HG02798 (cell line): ENCODE results near the gene MACROD2.
"Not testable (repeated sequence)": the region's sequence is repeated elsewhere in the genome, so short reads cannot be mapped to it uniquely, and the experiment has no call there.

ENCODE experiments used
- ATAC-seq: cut with Tn5 transposase; IDR thresholded peaks from one replicate; pipeline ENCODE4 v1.9.1; 2021; ENCODE audit warnings: mild to moderate bottlenecking; ENCODE audit not compliant: unreplicated experiment, poor library complexity

The MACROD2 gene

DNA sequence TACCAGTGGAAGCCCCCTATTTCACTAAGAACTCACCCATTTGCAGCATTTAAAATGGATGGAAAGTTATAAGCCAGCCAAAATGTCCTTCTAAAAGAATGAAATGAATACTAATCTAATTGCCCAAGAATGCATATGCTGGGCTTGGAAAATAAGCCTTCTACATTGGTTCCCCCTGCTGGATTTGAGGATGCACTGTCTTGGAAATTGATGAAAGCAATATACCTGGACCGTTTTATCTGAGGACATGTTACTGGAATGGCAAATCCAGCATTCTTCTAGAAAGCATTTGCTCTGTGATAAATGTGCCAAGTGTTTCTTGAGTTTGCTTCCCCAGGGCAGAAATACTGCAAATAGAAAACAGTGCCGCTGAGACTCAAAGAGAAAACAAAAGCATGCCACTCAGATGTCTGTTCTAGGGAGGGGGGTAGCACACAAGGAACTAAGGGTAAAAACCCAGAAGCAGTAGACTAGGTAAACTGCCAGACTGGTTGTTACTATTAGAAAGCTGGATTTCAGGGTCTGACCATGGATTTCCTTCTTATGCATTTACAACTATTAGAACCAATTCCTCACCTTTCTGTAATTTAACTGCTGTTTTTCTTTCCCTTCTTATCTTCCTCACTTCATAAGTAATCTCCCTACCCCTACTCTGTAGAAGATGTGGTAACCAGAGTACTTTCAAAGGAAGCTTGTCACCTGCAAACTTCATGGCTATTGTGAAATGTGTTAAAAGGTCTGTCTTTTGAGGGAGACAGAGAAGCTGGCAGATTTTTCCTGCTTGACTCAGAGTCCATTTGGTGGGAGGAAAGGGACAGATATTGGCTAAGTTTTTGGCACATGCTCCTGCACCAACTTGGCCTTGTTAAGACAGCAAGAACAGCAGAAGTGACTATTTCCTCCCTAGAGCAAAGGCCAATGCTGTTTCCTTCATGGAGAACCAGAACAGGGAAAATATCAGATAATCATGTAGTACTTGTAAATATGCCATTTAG lies 1935.3 kb downstream of the MACROD2 start:
- no peak for ATAC-seq

DNA sequence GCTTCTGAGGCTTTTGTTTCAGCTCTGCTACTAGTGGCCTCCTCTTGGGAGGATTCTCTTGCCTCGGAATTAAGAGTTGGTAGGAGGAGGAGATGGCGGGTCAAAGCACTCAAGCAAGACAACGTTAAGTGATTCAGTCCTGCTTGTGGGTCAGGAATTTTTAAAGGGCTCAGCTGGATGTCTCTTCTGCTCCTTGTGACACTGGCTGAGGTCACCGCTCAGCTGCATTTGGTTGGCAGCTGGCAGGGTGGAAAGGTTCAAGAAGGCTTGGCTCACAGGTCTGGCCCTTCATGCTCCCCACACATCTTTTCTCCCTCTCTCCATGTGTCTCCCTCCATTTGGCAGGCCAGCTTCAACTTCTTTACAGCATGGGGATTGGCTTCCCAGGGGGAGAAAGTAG lies 1936.6 kb downstream of the MACROD2 start:
- ATAC-seq, result no peak

DNA sequence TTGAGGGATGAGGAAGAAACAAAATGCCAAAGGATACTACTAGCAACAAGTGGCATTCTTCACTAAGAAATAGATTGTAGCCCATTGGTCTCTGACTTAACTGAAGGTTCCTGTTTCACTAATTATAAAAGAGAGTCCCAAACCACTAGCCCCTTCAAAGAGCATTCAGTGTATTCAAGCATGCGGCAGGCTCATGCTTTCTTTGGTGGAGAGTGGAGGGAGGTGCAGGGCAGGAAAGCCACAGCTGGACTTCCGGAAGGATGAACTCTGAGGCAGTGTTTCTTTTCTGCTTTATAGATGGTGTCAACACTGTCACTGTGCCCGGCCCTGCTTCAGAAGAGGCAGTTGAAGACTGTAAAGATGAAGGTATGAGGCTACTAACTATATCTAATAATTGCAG lies 1941.9 kb downstream of the MACROD2 start:
- ATAC-seq, result peak; percentile 77

DNA sequence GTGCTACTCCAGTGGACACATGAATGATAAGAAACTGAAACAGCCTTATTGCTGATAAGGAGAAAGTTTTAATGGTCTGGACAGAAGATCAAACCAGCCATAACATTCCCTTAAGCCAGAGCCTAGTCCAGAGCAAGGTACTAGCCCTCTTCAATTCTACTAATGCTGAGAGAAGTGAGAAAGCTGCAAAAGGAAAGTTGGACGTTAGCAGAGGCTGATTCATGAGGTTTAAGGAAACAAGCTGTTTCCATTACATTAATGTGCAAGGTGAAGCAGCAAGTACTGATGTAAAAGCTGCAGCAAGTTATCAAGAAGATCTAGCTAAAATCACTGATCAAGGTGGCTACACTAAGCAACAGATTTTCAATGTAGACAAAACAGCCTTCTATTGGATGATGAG lies 1943.5 kb downstream of the MACROD2 start:
- ATAC-seq, result no peak

DNA sequence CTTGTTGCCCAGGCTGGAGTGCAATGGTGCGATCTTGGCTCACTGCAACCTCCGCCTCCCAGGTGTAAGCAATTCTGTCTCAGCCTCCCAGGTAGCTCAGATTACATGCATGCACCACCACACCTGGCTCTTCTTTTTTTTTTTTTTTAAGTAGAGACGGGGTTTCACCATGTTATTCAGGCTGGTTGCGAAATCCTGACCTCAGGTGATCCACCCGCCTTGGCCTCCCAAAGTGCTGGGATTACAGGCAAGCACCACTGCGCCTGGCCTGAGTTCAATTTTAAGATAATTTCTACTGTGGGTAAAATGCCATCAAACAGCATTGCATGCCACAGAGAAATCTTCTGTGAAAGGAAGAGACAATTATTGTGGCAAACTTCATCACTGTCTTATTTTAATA lies 1944.8 kb downstream of the MACROD2 start:
- ATAC-seq, result no peak

DNA sequence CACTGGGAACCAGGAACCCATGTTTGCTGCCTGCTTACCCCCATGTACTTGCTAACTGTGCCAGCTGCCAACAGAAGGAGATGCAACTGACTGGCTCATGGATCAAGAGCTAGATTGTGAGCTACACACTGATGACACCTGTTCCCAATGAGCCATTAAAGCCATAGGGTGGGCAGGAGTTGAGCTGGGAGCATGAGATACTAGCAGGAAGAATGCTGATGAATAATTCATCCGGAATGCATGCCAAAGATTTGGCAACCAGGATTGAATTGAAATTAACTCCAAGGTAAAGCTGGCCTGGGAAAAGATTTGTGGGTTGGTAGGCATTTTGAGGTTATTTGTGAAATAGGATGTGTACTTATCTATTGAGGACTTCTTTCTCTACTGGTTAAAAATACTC lies 1946.8 kb downstream of the MACROD2 start:
- ATAC-seq, result no peak

DNA sequence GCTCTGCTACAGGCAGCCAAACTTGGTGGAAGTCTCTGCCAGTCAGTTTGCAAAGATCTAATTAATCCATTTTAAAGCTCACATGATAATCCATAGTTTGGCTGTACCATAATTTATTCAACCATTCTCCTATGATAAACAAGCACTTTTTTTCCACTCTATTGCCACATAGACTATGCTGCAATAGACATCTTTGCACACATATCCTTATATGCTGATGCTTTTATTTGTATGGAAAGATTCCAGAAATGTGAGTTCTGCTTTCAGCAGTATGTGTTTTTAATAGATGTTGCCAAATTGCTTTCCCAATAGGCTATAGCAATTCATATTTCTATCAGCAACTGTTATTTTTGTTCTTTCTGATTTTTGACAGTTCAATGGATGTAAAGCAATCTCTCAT lies 1950.0 kb downstream of the MACROD2 start:
- ATAC-seq, result no peak

DNA sequence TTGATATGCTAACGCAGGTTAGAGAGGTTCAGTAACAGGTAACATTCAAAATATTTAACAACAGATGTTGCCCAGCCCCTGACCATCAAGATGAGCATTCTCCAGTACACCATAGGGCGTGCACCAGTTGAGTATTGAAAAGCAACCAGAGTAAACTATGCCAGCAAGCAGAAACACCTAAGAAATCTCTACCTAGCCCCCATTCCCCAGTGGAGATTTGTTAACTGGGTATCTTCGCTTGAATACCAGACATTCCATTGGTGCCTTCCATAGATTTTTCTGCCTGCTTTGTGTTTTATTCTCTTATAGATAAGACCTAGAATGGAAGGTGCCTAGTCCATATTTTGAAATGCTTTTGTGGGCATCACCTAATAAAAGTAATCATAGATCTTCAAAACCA lies 1954.1 kb downstream of the MACROD2 start:
- no peak for ATAC-seq

DNA sequence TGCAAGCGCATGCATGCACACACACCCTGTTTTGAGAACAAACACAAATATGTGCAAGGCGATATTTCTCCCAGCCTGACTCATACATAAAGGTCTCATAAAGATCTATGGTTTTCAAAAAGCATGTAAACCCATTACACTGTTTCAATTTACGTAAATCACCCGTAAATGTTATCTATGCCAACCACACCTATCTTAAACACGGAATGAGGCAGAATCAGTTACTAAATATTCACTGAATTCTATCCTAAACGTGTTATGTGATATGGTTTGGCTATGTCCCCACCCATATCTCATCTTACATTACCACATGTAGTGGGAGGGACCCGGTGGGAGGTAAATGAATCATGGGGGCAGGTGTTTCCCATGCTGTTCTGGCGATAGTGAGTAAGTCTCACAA lies 1956.3 kb downstream of the MACROD2 start:
- no peak for ATAC-seq

DNA sequence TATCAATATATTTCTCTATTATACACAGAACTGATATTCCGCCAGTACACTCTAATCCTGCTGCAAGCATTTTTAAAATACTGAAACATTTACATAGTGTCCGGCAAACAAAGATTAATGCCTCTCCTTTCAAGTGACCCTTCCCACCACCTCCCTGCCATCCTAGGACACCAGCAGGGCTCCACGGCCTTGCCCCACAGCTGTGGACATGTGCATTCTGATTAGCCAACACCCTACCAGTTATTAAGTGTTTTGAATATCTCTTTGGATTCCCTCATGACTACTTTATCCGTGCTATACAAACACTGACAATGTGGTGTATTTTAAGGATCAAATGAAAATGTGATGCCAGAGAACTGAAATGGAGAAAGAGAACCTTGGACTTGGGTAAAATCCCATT lies 1962.8 kb downstream of the MACROD2 start:
- ATAC-seq, result no peak

DNA sequence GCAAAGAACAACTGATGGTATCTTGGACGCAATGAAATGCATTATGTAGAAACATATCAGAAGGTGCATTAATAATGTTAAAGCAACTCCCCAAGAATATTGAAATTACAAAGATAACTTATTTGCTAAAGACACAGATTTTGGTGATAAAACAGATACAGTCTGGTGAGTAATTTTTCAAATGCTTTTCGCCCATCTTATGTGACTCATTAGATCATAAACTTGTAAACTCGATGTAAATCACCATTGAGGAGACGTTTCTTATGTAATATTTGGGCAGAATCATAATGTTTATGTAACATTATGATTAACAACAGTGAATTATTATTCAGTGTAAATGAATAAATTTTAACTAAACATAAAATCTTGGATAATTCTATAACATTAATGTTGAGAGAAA lies 1969.8 kb downstream of the MACROD2 start:
- ATAC-seq, result no peak

DNA sequence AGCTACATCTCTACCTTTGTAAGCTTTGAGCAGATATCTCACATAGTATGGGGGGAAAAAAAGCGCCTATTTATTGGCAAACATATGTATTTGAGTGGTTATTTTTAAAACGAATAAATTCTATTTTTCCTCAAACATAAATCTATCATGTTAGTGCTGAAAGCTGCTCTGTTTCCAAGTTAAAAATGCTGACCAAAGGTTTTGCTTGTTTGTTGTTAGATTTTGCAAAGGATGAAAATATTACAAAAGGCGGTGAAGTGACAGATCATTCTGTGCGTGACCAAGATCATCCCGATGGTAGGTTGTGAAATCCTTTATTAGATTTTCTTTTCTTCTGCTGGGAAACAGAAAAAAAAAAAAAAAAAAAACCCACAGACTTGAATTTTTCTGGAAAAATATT lies 1972.0 kb downstream of the MACROD2 start:
- ATAC-seq, result no peak

DNA sequence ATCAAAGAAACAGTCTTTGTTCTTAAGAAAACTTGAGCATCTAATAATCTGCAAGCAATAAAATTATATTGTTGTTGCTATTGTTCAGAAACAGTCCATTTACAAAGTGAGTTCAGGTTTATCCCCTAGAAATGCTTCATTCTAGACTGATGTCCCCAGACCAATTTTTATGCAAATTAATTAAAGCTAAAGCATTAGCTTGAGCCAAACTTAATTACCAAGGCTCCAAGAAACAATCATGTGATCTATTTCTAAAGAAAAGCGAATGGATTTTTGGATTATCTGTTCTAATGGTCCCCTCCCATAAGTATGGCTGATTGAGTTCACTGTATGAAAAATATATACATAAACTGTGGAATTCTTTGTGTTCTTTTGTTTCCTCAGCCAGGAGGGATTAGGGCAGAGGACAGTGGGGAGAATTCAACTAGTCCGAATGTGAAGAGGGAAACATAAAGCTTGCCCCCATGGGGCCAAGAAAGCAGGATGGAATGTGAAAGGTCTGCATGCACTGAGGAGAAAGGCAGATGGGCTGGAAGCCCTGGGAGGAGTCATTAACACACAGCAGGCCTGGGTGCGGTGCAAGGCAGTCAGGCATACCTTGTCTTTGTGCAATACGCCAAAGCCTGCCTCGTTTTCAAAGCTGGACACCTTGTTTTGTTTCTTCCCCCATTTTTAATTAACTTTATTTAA lies 1980.9 kb downstream of the MACROD2 start:
- ATAC-seq, result no peak

DNA sequence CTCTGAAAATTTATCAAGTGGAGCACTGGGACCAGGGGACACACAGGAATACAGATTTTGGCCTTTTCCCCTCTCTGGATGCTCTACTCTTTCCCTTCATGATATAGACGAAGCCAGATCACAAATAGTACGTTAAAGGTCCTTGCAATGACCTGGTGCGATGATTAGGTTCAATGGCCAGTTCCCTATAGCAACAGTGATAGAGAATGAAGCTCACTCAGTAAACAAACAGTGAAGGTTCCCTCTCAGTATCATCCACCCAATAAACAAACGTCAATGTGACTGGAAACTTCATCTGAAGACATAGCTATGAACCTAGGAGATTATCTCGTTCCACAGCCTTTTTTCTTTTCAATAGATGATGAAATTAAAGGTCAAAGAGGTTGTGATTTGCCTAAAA lies 1981.7 kb downstream of the MACROD2 start:
- no peak for ATAC-seq

DNA sequence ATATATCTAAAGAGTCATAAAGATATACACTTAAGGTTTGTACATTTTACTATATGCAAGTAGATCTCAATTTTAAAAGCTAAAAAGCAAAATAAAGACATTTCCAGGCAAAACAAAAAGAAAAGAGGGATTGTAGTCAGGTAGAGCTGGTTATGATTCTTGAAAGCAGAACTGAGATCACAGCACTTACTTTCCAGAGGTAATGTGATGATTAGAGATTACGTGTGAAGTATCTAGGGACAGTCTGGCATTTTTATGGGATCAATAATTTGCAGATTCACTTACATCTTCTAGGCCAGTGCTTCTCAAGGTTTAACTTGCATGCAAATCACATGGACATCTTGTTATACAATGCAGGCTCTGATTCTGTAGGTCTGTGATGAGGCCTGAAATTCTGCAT lies 1982.4 kb downstream of the MACROD2 start:
- ATAC-seq, result no peak

DNA sequence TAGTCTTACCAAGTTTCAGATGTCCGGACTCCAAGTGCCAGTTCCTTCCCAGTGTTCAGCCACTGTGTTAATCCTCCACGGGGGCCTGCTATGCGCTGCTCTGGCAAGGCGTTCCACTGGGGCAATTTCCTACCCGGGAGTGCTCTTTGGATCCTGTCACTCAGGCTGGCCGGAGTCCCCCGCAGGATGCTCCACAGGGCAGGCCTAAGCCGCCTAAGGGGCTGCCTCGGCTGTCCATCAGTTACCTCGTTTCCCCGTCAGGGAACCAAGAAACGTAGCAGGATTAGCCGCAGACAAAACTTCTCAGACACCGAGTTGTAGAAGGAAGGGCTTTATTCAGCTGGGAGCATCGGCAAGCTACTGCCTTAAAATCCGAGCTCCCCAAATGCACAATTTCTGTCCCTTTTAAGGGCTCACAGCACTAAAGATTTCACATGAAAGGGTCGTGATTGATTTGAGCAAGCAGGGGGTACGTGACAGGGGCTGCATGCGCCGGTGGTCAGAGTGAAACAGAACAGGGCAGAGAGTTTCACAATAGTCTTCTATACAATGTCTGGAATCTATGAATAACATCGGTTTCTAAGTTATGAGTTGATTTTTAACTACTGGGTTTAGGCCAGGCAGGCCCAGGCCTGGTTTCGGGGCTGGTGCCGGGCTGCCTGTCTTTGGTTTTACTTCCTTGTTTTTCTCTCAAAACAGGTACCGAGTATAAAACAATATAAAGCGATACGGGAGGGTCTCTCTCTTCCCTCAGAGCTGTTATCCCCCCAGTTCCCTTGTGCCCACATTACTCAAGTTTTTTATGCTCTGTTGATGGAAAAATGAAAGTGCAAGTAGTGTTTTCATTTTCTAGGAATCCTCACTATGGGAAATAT lies 1990.4 kb downstream of the MACROD2 start:
- not testable (repeated sequence) for ATAC-seq

DNA sequence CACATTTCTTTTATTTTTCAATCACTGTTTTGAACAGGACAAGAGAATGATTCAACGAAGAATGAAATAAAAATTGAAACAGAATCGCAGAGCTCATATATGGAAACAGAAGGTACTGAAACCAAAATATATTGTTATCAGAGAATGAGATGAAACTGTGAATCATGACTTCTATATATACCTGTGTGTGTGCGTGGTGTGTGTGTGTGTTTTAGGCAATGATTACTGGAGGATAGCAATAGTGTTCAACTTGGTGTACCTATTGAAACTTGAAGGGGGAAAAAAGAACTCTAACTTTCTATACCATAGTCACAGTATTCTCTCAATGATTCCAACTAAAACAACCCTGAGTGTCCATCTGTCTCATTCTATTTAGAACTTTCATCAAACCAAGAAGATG lies 1991.4 kb downstream of the MACROD2 start:
- ATAC-seq, result peak; percentile 96

DNA sequence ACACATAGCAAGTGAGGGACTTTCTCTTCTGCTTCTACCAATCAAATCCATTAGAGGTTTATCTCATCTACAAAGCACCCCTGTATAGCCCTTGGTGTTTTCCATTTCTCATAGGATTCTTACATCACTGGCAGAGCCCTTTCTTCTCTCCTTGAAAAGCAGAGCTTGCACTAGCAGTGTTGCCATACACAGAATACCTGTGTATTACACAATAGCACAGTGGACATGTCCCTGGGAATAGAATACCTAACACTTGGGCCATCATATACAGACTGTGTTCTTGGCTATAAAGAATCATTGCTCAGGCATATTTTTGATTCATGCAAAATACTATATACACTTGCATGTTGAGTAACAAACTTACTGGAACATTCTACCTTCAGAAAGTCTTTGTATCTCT lies 1996.0 kb downstream of the MACROD2 start:
- no peak for ATAC-seq

DNA sequence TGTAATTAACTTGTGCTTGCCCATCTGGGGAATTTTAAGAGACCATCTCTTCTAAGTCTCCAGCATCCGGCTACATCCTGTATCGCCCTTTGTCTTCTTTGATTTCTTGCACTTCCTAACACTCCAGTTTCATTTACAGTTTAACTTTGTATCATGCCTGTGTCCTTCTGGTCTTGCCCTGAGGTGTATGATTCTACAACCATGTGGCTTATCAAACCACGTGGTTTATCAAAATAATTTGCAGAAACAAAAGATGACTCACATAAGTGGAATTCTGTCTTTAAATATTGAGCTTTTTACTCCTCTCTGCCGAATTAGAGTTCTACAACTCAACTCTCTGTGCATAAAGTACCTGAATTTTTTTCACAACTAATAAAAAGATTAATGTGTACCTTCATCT lies 1997.2 kb downstream of the MACROD2 start:
- no peak for ATAC-seq

DNA sequence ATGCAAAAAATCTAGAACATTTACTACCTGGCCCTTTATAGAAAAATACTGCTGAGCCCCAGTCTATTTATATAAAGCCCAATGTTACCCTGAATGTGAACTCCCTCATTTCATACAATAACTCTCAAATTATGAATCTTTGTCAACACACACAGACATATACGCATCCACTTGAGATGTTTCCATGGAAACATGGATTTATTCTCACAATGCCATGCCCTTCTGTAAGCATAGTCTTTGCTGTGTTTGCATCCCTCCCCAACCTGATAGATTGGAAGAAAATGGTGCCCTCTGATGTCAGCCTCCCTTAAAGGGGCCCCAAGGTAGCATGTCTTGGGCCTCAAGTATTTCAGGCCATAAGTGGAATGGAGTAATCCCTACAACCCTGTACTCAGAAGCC lies 2004.8 kb downstream of the MACROD2 start:
- no peak for ATAC-seq

DNA sequence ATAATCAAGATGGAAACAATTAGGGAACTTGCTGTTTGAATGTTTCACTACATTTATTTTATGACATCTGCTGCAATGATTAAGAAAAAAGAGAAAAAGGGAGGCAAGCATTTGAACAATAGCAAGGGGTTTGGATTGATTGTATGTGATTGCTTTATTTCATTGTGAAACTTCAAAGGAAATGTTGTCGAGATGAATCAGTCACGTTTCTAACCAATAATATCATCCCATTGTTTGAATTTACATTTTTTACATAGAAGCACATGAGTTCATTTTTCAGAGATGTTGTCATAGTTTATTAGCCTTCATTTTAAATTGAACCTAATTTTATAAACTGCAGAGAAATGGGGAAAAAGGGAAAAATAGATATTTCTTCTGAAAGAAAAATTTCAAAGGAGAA lies 2006.0 kb downstream of the MACROD2 start:
- no peak for ATAC-seq
